ENCODE measurements around the gene TMEM221.
"Not testable (repeated sequence)": the region's sequence is repeated elsewhere in the genome, so short reads cannot be mapped to it uniquely, and the experiment has no call there.

Gene TMEM221

DNA sequence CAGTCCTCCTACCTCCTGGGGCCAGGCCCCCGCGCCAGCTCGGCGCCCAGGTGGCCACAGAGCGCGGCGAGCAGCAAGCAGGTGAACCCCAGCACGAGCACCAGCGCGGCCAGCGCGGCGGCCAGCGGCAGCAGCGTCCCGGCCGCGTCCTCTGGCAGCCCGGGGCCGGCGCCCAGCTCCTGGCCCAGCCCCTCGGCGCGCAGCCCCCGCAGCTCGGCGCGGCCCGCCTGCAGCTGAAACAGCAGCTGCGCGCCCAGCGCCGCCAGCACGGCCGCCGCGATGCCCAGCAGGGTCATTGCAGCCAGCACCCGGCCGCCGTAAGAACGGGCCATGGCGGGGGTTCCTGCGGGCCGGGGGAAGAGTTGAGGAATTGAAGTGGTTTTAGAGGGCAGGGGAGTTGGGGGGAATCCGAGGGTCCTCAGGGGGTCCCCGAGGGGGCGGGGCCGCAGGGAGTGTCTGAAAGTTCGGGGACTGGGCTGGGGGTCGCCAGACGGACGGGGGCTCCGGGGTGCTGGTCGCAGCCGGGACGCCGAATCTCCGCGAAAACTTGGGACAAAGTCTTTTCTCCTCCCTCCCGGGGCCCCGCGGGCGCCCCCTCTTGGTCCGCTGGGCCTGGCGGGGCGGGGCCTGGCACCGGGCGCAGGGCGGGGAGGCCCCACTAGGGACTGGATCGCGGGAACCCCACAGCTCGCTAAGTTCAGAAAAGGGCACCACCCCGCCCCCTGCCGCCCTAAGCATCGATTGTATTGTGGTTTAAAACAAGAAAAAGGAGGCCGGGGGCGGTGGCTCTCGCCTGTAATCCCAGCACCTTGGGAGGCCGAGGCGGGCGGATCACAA is at the start of gene TMEM221:
Gene TMEM221 (minus strand): TSS at position 538 of the 837 bp plus-strand sequence. CDS start 206 bp downstream, at position 332.
- peak in 2 of 3 donors; percentile 26 to 45 for DNase-seq (ENCODE audit: low read depth in 3 of 3)

DNA sequence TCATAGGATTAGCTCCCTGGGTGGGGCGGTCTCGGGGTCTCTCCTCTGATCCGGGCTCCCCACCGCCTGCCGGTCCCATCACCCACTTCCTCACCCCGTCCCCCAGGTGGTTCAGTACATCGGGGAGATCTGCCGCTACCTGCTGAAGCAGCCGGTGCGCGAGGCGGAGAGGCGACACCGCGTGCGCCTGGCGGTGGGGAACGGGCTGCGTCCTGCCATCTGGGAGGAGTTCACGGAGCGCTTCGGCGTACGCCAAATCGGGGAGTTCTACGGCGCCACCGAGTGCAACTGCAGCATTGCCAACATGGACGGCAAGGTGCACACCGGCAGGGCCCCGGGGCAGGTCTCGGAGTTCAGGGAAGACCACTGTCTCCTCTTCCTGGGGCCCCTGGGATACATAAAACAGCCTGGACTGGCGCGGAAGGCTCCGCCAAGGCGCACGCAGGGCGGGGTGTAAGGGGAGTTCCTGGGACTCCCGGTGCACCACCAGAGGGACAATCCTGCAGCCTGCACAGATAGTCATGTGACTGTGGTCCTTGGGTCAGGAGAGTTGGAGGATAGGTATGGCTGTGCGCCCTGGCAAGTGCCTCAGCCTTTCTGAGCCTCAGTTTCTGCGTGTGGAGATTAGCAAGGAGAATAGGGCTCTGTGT is 48.8 kb upstream of the TMEM221 start:
- DNase-seq (ENCODE audit: low read depth in 3 of 3), result no peak

DNA sequence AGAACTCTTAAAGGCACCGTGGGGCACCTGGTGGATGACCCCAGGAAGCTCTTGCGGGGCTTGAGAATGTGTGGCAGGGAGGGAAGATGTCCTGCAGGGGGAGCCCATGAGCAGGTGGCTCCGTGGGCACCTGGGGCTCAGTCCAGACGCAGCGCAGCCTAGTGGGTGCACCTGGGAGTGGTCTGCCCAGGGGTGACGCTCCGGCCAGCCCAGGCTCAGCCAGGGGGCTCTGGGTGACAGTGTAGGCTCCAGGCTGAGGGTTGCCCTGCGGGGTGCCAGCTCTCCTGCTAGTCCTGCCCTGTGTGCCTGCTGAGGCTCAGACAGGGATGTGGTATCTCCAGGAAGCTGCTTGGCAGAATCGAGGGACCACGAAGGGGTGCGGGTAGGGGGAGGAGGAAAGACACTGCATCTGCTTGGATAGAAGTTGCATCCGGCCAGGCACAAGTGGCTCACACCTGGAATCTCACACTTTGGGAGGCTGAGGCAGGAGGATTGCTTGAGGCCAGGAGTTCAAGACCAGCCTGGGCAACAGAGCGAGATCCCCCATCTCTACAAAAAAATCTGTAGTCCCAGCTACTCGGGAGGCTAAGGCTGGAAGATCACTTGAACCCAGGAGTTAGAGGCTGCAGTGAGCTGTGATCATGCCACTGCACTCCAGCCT is 48.0 kb upstream of the TMEM221 start:
- peak; percentile 80 to 89 (median 82) for DNase-seq (ENCODE audit: low read depth in 3 of 3)

DNA sequence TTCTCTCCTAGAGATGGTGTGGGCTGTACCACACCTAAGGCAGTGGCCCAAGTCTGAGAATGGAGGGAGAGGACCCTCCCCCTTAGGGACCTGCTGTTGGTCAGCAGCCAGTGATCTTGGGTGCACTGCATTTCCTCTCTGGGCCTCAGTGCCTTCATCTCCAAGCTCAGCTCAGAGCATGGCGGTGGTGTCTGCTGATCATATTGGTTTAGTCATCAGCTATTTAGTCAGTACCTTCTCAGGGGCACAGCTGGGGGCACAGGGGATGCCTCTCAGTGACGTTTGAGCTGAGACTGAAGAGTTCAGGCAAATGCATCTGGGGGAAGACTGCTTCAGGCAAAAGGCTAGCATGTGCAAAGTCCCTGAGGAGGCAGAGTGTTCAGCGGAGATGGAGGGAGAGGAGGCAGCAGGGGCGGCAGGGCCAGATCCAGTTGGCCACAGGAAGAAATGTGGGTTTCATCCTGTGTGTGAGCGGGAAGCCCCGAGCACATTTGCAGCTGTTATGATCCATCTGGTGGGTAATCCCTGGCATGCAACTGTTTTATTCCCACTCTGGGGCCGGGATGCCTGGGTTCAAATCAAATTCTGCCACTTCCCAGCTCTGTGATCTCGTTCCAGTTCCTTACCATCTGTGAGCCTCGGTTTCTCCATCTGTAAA is 47.3 kb upstream of the TMEM221 start:
- DNase-seq (ENCODE audit: low read depth in 3 of 3), result no peak

DNA sequence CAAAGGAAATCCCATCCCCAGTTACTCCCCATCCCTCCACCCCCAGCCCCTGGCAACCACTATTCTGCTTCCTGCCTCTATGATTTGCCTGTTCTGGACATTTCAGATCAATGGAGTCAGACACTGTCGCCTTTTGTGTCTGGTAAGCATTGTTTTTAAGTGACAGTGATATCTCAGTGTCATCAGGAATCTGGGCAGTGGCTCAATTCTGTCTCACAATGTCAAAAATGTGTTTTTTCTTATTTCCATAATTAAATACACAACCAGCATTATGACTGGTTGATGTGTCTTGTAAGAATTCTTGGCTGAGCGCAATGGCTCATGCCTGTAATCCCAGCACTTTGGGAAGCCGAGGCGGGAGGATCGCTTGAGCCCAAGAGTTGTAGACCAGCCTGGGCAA is 42.8 kb upstream of the TMEM221 start:
- no peak for DNase-seq (ENCODE audit: low read depth in 3 of 3)

DNA sequence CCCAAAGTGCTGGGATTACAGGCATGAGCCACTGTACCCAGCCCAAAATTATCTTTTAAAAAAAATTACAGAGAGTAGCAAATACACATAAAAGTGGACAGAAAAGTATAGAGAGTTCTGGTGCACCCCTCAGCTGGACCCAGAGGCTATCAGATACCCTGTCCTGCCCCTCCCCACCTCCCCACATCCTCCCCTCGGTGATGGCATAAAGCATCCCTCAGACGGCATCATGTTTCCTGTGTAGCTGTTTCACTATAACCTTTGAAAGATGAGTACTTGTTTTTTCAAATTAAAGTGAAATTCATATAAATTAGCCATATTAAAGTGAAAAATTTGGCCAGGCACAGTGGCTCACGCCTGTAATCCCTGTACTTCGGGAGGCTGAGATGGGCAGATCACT is 41.9 kb upstream of the TMEM221 start:
- no peak for DNase-seq (ENCODE audit: low read depth in 3 of 3)

DNA sequence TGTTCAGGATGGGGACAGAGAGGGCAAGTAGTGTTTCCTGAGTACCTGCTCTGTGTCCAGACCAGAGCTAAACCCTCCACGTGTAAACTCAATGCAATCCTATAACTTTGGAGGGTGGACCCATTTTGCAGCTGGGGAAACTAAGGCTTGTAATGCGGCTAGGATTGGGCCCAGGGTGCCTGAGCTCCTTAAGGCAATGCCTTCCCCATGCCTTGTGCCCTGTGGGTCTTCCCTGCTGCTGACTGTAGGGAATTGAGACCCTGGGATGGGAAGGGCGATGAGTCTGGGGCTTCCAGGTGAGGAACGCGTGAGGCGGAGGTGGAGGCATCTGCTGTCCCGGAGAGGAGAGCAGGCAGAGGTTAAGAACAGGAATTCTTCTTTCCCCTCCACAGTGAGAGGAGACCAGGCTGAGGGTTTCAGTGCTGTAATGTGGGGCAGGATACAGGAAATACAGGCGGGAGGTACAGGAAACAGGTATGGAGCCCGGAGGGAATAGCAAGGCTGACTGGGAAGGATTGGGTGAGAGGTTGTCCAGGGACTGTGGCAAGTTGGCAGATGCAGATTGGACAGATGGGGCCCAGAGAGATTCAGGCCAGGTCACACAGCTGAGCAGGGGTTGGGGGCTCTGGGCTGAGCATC is 41.0 kb upstream of the TMEM221 start:
- DNase-seq (ENCODE audit: low read depth in 3 of 3), result no peak

DNA sequence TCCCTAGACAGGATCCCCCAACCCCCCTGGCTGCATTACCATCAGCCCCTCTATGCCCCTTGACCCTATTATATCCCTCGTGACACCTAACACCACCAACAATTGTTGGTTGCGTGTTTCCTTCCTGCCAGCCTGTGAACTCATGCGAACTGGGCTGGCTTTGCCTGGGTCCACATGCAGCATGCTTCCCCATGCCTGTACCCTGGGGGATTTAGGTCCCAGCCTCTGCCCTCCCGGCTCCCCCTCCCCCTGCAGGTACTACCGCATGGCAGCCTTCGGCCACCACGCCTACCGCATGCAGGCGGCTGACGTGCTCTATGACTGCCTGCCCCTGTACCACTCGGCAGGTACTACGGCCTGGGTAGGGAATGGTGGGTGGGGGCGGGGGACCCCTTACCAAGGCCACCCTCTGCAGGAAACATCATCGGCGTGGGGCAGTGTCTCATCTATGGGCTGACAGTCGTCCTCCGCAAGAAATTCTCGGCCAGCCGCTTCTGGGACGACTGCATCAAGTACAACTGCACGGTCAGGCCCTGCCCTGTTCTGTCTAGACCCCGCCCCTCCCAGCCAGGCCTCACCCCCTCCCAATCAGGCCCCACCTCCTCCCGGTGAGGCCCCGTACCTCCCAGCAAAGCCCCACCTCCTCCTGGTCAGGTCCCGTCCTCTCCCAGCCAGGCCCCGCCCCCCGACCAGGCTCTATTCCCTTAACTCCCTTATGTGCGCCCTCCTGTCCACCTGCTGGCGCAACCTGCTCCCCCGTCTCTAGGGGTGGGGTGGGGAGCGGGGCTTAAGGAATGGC is 40.3 kb upstream of the TMEM221 start:
- DNase-seq (ENCODE audit: low read depth in 3 of 3), result peak; percentile 47 to 83 (median 79)

DNA sequence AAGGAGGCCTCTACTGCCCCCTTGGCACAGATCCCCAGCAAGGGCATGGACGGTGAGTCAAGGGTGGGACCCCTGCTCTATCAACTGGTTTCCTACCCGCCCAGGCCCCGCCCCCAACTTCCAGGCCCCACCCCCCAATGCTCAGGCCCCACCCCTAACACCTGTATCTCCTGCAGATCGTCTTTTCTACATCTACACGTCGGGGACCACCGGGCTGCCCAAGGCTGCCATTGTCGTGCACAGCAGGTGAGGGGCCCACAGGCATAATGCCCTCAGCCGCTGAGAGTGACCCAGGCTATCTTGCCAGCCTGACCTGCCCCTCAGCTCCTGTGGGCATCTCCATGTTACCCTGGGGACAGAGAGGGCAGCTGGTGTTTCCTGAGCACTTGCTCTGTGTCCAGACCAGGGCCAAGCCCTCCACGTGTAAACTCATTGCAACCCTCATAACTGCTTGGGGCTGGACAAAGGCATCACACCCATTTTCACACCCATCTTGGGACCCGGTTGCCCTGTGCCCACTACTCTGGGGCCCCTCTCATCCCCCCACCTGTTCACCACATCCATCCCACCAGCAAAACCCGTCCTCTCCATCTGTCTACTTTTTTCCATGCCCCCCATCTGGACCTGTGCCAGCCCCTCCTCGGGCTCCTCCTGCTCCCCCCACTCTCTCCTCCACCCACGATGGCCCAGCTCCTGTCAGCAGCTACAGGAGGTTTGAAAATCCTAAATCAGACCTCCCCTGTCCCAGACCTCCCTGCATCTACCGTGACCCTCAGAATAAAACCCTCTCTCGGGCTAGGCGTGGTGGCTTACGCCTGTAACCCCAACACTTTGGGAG is 39.0 kb upstream of the TMEM221 start:
- DNase-seq (ENCODE audit: low read depth in 3 of 3), result no peak

DNA sequence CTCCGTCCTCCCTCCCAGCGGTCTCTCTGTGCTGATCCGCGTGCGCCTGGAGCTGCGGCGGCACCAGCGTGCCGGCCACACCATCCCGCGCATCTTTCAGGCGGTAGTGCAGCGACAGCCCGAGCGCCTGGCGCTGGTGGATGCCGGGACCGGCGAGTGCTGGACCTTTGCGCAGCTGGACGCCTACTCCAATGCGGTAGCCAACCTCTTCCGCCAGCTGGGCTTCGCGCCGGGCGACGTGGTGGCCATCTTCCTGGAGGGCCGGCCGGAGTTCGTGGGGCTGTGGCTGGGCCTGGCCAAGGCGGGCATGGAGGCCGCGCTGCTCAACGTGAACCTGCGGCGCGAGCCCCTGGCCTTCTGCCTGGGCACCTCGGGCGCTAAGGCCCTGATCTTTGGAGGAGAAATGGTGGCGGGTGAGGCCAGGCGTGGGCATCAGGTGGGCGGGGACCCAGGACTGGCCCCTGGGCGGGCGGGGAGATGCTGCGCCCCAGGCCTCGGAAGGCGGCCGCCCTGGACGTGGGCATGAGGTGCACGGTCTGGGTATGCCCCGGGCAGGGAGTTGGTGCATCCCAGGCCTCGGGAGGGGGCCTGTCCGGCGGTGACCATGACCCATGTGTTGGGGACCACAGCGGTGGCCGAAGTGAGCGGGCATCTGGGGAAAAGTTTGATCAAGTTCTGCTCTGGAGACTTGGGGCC is 38.2 kb upstream of the TMEM221 start:
- no peak for DNase-seq (ENCODE audit: low read depth in 3 of 3)

DNA sequence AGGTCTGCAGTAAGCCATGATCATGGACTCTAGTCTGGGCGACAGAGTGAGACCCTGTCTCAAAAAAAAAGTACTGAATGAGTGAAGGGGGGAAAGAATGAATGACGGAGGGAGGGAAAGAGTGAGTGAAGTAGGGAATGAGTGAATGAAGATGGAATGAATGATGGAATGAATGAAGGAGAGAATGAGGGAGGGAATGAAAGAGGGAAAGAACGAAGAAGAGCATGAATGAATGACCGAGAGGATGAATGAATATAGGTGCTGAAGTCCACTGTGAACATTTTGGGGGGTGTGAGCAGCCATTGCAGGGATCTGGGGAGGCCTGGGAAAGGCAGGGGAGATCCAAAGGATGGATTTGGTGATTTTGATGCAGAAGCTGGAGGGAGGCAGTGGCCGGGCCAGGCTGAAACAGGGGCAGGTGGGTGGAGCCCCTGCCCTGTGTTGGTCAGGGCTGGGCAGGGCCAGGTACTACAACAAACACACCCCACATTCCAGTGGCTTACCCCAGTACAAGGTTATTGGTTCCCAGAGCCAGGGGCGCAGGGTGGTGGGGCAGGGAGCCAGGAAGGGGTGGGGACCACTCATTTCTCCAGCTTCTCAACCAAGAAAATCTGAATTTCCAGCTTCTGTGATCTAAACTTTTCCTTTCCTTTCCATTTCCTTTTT is 36.2 kb upstream of the TMEM221 start:
- DNase-seq (ENCODE audit: low read depth in 3 of 3), result no peak

DNA sequence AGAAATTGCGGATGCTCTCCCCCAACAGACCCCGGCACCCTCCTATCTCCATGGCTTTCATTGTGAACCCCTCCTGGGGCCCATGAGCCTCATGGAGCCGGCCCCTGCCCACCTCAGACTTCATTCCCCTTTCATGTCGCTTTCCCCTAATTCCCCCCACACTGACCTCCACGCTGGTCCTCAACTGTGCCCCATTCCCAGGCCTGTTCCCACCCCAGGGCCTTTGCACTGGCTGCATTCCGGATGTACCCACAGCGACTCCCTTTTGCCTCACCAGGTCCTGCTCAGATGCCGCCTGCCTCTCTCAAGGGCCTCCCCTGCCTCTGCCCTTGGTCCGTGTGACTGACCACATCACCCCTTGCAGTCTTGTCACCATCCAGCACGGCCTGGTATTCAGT is 35.1 kb upstream of the TMEM221 start:
- DNase-seq (ENCODE audit: low read depth in 3 of 3), result no peak

DNA sequence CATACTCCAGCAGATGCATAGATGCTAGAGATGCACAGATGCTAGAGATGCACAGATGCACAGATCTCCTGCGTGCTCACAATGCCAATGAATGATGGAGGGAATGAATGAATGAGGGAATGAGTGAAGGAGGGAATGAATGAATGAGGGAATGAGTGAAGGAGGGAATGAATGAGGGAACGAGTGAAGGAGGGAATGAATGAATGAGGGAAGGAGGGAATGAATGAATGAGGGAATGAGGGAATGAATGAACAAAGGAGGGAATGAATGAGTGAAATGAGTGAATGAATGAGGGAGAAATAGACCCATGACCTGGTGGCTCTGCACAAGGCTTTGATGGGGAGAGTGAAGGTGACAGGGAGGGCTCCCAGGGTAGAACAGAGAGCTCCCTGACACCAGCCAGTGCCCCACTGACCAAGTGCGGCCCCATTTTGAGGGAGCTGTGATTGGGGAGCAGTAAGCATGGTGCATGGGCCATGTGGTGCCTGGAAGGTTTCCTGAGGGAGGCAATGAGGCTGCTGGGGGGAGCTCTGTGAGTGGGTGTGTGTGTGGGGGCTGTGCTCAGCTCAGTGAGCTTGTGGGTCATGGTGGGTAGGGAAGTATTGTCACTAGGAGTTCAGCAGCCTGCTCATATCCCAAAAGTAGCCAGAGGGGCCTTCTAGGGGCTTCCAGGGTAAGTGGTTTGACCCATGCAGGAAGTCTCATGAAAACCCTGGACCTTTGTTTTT is 34.6 kb upstream of the TMEM221 start:
- no peak for DNase-seq (ENCODE audit: low read depth in 3 of 3)

DNA sequence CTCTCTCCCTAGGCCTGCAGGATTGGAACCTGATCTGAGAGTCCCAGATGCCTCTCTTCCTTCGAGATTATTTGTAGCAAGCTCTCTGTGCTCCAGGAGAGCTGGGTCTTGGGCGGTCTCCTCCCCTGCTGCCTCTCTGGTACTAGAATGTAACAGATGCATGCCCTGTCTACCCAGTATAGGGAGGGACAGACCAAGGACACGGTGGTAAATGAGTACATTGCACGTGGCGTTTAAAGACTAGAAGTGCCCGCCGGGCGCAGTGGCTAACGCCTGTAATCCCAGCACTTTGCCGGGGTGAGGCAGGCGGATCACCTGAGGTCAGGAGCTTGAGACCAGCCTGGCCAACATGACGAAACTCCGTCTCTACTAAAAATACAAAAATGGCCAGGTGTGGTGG is 33.5 kb upstream of the TMEM221 start:
- no peak for DNase-seq (ENCODE audit: low read depth in 3 of 3)

DNA sequence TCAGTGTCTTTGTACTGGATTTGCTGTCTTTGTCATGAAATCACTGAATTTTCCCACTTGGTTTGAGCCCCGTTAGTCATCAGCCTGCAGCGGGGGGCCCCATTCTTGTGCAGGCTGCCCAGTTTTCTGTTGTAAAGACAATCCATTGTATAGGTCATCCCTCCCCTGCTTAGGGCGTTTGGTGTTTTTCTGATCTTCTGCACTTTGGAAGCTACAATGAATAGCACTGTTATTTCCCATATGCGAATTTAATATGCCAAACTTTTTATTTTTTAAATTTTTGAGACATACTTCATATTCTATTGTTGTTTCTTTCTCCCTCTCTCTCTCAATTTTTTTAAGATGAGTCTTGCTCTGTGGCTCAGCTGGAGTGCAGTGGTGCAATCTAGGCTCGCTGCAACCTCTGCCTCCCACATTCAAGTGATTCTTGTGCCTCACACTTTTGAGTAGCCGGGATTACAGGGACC is 30.9 kb upstream of the TMEM221 start:
- no peak for DNase-seq (ENCODE audit: low read depth in 3 of 3)

DNA sequence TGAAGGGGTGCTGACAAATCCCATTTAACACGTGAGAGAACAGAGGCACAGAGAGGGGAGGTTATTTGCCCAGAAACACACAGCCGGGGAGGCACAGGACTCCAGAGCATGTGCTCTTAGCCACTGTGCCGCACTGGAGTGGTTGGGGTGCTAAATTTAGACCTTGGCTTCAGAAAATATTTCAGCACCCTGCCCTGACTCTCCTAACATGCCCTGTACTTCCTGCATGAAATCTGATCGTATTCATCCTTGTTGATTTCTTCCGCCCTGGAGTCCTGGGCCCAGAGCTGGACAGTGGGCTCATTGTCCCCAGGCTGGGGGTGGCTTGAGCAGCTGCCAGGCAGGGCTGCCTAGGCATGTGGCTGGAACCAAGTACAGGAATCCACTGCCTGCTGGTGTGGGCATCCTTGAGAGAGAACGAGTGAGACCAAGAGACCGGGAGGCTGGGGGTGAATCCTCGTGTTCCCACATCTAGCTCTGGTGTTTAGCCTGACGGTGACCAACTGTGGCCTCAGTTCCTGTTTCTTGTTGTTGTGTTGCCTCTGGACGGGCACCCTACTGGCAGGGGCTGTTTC is 27.2 kb upstream of the TMEM221 start:
- no peak for DNase-seq (ENCODE audit: low read depth in 3 of 3)

DNA sequence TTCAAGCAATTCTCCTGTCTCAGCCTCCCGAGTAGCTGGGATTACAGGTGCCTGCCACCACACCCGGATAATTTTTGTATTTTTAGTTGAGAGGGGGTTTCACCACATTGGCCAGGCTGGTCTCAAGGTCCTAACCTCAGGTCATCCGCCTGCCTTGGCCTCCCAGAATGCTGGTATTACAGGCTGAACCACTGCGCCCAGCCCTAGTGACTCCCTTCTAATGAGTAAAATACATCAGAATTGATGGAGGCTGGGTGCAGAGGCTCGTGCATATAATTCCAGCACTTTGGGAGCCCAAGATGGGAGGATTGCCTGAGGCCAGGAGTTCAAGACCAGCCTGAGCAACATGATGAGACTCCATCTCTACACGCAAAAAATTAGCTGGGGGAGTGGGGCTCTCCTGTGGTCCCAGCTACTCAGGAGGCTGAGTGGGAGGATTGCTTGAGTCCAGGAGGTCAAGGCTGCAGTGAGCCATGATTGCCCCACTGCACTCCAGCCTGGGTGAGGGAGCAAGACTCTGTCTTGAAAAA is 26.6 kb upstream of the TMEM221 start:
- DNase-seq (ENCODE audit: low read depth in 3 of 3), result not testable (repeated sequence)
